Neural cell (in vitro differentiated cells): ENCODE data around the gene ADGRG3.

Experiments
- CTCF ChIP-seq: fragments of 450-650 bp; IDR thresholded peaks from 2 replicates; pipeline ENCODE4 v1.5.1; 2014; ENCODE audit warnings: antibody characterized with exemption, mild to moderate bottlenecking, moderate library complexity; ENCODE audit not compliant: poor library complexity, severe bottlenecking
- EP300 ChIP-seq: fragments of 450-650 bp; conservative IDR thresholded peaks from 2 replicates; pipeline ENCODE4 v1.6.1; 2014; ENCODE audit warnings: antibody characterized with exemption, mild to moderate bottlenecking, moderate library complexity; ENCODE audit not compliant: poor library complexity, severe bottlenecking
- EZH2 ChIP-seq: fragments of 200-600, 300-800 bp; shearing (Covaris generic), sonication (generic); IDR thresholded peaks from 2 replicates; pipeline ENCODE4 v1.6.1; 2014; ENCODE audit warnings: antibody characterized with exemption, low read length, borderline replicate concordance, mild to moderate bottlenecking; ENCODE audit not compliant: insufficient read depth, poor library complexity, severe bottlenecking
- MXI1 ChIP-seq: fragments of 450-650 bp; conservative IDR thresholded peaks from 2 replicates; pipeline ENCODE4 v1.6.1; 2014; ENCODE audit warnings: antibody characterized with exemption, mild to moderate bottlenecking; ENCODE audit not compliant: poor library complexity, severe bottlenecking
- POLR2AphosphoS5 ChIP-seq: IDR thresholded peaks from 2 replicates; pipeline ENCODE4 v1.6.1; 2012
- RAD21 ChIP-seq: fragments of 450-650 bp; conservative IDR thresholded peaks from 2 replicates; pipeline ENCODE4 v1.6.1; 2014; ENCODE audit warnings: antibody characterized with exemption, mild to moderate bottlenecking, moderate library complexity
- REST ChIP-seq: IDR thresholded peaks from 2 replicates; pipeline ENCODE4 v1.6.1; 2012; ENCODE audit warnings: borderline replicate concordance
- SMC3 ChIP-seq: fragments of 450-650 bp; conservative IDR thresholded peaks from 2 replicates; pipeline ENCODE4 v1.6.1; 2014; ENCODE audit warnings: antibody characterized with exemption, mild to moderate bottlenecking, moderate library complexity; ENCODE audit not compliant: poor library complexity

DNA sequence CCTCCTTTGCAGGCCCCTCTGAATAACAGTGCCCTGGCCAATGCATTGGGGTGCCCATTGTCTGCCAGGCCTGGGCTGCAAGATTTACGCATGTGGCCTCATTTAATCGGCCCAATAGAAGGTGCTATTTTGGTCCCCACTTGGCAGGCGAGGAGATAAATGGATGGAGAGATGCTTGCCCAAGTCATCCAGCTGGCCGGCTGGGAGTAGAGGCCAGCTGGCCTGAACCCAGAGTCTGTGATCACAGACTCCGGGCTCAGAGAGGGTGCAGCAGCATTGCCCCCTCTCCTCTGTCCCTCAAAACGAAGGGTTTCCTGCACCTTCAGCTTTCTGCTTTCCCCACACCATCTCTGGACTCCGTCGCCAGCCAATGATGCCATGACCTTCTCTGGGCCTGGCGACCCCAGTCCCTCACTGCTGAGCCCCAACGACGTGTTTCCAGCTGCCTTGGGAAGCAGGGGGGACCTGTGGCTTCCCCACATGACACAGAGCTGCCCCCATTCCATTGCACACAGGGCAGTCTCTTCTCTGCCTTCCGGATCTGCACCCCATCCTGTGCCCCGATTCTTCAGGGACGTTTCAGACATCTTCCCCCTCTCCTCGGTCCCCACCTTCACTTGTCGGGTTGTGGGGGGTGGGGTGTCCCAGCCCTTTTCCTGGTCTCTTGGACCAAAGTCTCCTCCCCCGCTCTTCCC lies 43.2 kb upstream of the ADGRG3 start:
- no peak for TF ChIP-seq CTCF
- no peak for TF ChIP-seq POLR2AphosphoS5
- no peak for TF ChIP-seq EZH2
- no peak for TF ChIP-seq EP300
- no peak for TF ChIP-seq REST
- TF ChIP-seq SMC3: no peak
- no peak for TF ChIP-seq RAD21
- no peak for TF ChIP-seq MXI1
